Progenitor cell of endocrine pancreas (in vitro differentiated cells): ENCODE measurements around the gene MED12L. TPM values are rescaled to one million over a fixed set of nuclear protein-coding genes. Genes with fewer than 3 reads are reported as not detected.

Experiments
- DNase-seq: peaks from one replicate; pipeline ENCODE4 v3.0.0; 2021; ENCODE audit warnings: low spot score; ENCODE audit not compliant: unreplicated experiment
- H3K27ac Mint-ChIP-seq: 2 replicates; pipeline ENCODE4 v1.8.0; 2021; ENCODE audit warnings: mild to moderate bottlenecking, moderate library complexity, mixed read lengths
- H3K27me3 Mint-ChIP-seq: 2 replicates; pipeline ENCODE4 v1.8.0; 2021; ENCODE audit warnings: mixed read lengths
- H3K36me3 Mint-ChIP-seq: 2 replicates; pipeline ENCODE4 v1.8.0; 2022; ENCODE audit warnings: mixed read lengths; ENCODE audit not compliant: insufficient read depth
- H3K4me1 Mint-ChIP-seq: 2 replicates; pipeline ENCODE4 v1.8.0; 2021; ENCODE audit warnings: low read depth, mixed read lengths
- H3K4me3 Mint-ChIP-seq: 2 replicates; pipeline ENCODE4 v1.8.0; 2021; ENCODE audit warnings: low read depth, mild to moderate bottlenecking, moderate library complexity, mixed read lengths
- H3K9me3 Mint-ChIP-seq: 2 replicates; pipeline ENCODE4 v1.8.0; 2021; ENCODE audit warnings: low read depth, mixed read lengths
- CTCF ChIP-seq: fragments of 200-600 bp; sonication (generic); IDR thresholded peaks from one replicate; pipeline ENCODE4 v1.5.0; 2021; ENCODE audit warnings: antibody characterized with exemption, mild to moderate bottlenecking; ENCODE audit not compliant: unreplicated experiment
- total RNA-seq: library from RNA; stranded (reverse); gene quantifications from 2 replicates; pipeline ENCODE4 v1.2.1, GENCODE V29; 2021

The MED12L gene
- total RNA-seq, 1 donor from 2014 or later: 8.9 TPM

- no peaks in the 10 kb centered on the region for H3K27me3 Mint-ChIP-seq
These were observed 50.3 kb downstream of the MED12L start for GRCh38 chr3:151135541-151136337.

GRCh38 chr3:151142929-151143328 lies 57.5 kb downstream of the MED12L start:
- no peaks in the 10 kb centered on the region for H3K27me3 Mint-ChIP-seq
- no peak overlapping the region for H3K4me3 Mint-ChIP-seq
- no peak overlapping the region for H3K27ac Mint-ChIP-seq
- peaks cover 10% of the 10 kb centered on the region for H3K9me3 Mint-ChIP-seq
- H3K4me1 Mint-ChIP-seq: no peaks in the 10 kb centered on the region
- peaks cover 4% of the 10 kb centered on the region for H3K36me3 Mint-ChIP-seq
- TF ChIP-seq CTCF: no peak
- DNase-seq: no peak

More at GRCh38 chr3:151135541-151136337, 50.3 kb downstream of the MED12L start:
- no peak for TF ChIP-seq CTCF
- Mint-ChIP-seq H3K9me3 (peaks cover 13% of the 10 kb centered on the region), H3K4me1 (no peaks in the 10 kb centered on the region), H3K36me3 (peaks cover 4% of the 10 kb centered on the region), H3K4me3 (no peak overlapping the region), H3K27ac (no peak overlapping the region)
- no peak for DNase-seq

- Mint-ChIP-seq H3K36me3 (peaks cover under 1% of the 10 kb centered on the region), H3K4me1 (no peaks in the 10 kb centered on the region), H3K27ac (no peak overlapping the region), H3K9me3 (peaks cover 2% of the 10 kb centered on the region), H3K4me3 (no peak overlapping the region), H3K27me3 (no peaks in the 10 kb centered on the region)
- DNase-seq: no peak
- no peak for TF ChIP-seq CTCF
These were observed 58.6 kb downstream of the MED12L start for GRCh38 chr3:151144016-151144415.

- no peaks in the 10 kb centered on the region for H3K36me3 Mint-ChIP-seq
- no peaks in the 10 kb centered on the region for H3K9me3 Mint-ChIP-seq
- no peak overlapping the region for H3K4me3 Mint-ChIP-seq
- H3K4me1 Mint-ChIP-seq: no peaks in the 10 kb centered on the region
- no peaks in the 10 kb centered on the region for H3K27me3 Mint-ChIP-seq
- H3K27ac Mint-ChIP-seq: no peak overlapping the region
- no peak for TF ChIP-seq CTCF
- no peak for DNase-seq
These were observed 59.3 kb downstream of the MED12L start for GRCh38 chr3:151144760-151145159.

- no peaks in the 10 kb centered on the region for H3K27me3 Mint-ChIP-seq
- no peak for DNase-seq
- no peaks in the 10 kb centered on the region for H3K9me3 Mint-ChIP-seq
- H3K4me3 Mint-ChIP-seq: no peak overlapping the region
- no peak overlapping the region for H3K27ac Mint-ChIP-seq
- H3K4me1 Mint-ChIP-seq: peaks cover under 1% of the 10 kb centered on the region
- no peak for TF ChIP-seq CTCF
- no peaks in the 10 kb centered on the region for H3K36me3 Mint-ChIP-seq
These were observed 60.2 kb downstream of the MED12L start for GRCh38 chr3:151145713-151146070.
